Caco-2 (cell line): Measurements from ENCODE around the gene FAAP100. TPM values are rescaled to one million over a fixed set of nuclear protein-coding genes. Genes with fewer than 3 reads are reported as not detected.
A peak's percentile ranks its signal among the peaks of the same experiment; 100 is the strongest.

Source experiments
- BruUV-seq: library from RNA; stranded (reverse); fragments of 400-500 nt; replicated peaks from 2 replicates; lab custom pipeline; 2021; lab: Mats Ljungman, UMichigan
- CTCF ChIA-PET: fragments of 300-600 bp; sonication (Branson Sonifier 250); formaldehyde crosslinking; loops from one replicate; lab custom pipeline; 2022; ENCODE audit warnings: antibody characterized with exemption; lab: Charles Lee
- POLR2A ChIA-PET: fragments of 300-600 bp; sonication (Branson Sonifier 250); formaldehyde crosslinking; loops from one replicate; lab custom pipeline; 2022; ENCODE audit warnings: antibody characterized with exemption; lab: Charles Lee
- DNase-seq, 2 experiments: peaks; one replicate each; pipeline versions ENCODE4 v3.0.0 to v3.0.0-alpha.2; 2020 to 2022
- H3K27me3 ChIP-seq: replicated peaks from 2 replicates; pipeline ENCODE4 v1.6.0; 2011; ENCODE audit warnings: low read length; ENCODE audit not compliant: control insufficient read depth, insufficient read depth
- H3K36me3 ChIP-seq: 2 replicates; pipeline ENCODE4 v1.5.1; 2011; ENCODE audit warnings: low read length; ENCODE audit not compliant: control insufficient read depth, insufficient read depth
- H3K4me1 ChIP-seq: fragments of 250-450 bp; sonication (Bioruptor Pico); 2 replicates; pipeline ENCODE4 v1.5.1; 2020; ENCODE audit warnings: mild to moderate bottlenecking
- H3K4me3 ChIP-seq: 2 replicates; pipeline ENCODE4 v1.5.1; 2011; ENCODE audit warnings: low read depth, mild to moderate bottlenecking, control low read depth, low read length
- H3K9me3 ChIP-seq: fragments of 250-450 bp; sonication (Bioruptor Pico); 2 replicates; pipeline ENCODE4 v1.5.1; 2020; ENCODE audit warnings: mild to moderate bottlenecking, moderate library complexity
- H3K27ac Mint-ChIP-seq: one replicate; pipeline ENCODE4 v1.8.0; 2022; ENCODE audit warnings: mixed read lengths; ENCODE audit not compliant: unreplicated experiment
- H3K27me3 Mint-ChIP-seq: one replicate; pipeline ENCODE4 v1.8.0; 2022; ENCODE audit warnings: mixed read lengths; ENCODE audit not compliant: insufficient read depth, unreplicated experiment
- H3K36me3 Mint-ChIP-seq: one replicate; pipeline ENCODE4 v1.8.0; 2022; ENCODE audit warnings: mild to moderate bottlenecking, mixed read lengths; ENCODE audit not compliant: insufficient read depth, unreplicated experiment
- H3K4me1 Mint-ChIP-seq: one replicate; pipeline ENCODE4 v1.8.0; 2022; ENCODE audit warnings: low read depth, mixed read lengths; ENCODE audit not compliant: unreplicated experiment
- H3K4me3 Mint-ChIP-seq: one replicate; pipeline ENCODE4 v1.8.0; 2022; ENCODE audit warnings: mild to moderate bottlenecking, moderate library complexity, mixed read lengths; ENCODE audit not compliant: unreplicated experiment
- H3K9me3 Mint-ChIP-seq: one replicate; pipeline ENCODE4 v1.8.0; 2022; ENCODE audit warnings: mixed read lengths; ENCODE audit not compliant: unreplicated experiment
- CTCF ChIP-seq, 2 experiments: fragments of 200-600 bp in 1 of 2; IDR thresholded peaks; 1 replicate in 1 of 2; 2 replicates in 1 of 2; pipeline versions ENCODE4 v1.5.1 to v1.8.0; 2011 to 2022; ENCODE audit warnings: antibody characterized with exemption in 1 of 2, control low read depth in 1 of 2, inconsistent platforms in 1 of 2, low read depth in 1 of 2, low read length in 1 of 2, mild to moderate bottlenecking in 1 of 2, moderate library complexity in 1 of 2; ENCODE audit not compliant: insufficient read depth in 1 of 2, severe bottlenecking in 1 of 2, unreplicated experiment in 1 of 2
- intact Hi-C: fragments of 100-400 bp; cut with micrococcal nuclease; formaldehyde crosslinking; loops from one replicate; pipeline ENCODE4 v1.10.0; 2022; ENCODE audit not compliant: unreplicated experiment
- total RNA-seq: library from RNA; stranded (reverse); gene quantifications from 2 replicates; pipeline ENCODE4 v1.2.3, GENCODE V29; 2022

Gene FAAP100
- total RNA-seq, 1 experiment from 2014 or later = 38.5 TPM

GRCh38 chr17:81556863-81557262 is 4.7 kb upstream of the FAAP100 start:
- no TSS peak for BruUV-seq
- peaks cover 12% of the 10 kb centered on the region for H3K4me1 Mint-ChIP-seq
- Histone ChIP-seq H3K9me3 (no peaks in the 10 kb centered on the region), H3K27me3 (no peaks in the 10 kb centered on the region), H3K4me3 (no peak overlapping the region), H3K36me3 (no peaks in the 10 kb centered on the region; the same call in none of the 2 replicates), H3K4me1 (peaks cover 18% of the 10 kb centered on the region)
- POLR2A ChIA-PET = no interaction called here
- peaks cover 93% of the 10 kb centered on the region for H3K36me3 Mint-ChIP-seq
- no peak overlapping the region for H3K4me3 Mint-ChIP-seq
- no peak for TF ChIP-seq CTCF (IDR thresholded peaks at IDR 0.05; ENCODE audit: insufficient read depth in 1 of 2, low read depth in 1 of 2, low read length in 1 of 2, severe bottlenecking in 1 of 2, unreplicated experiment in 1 of 2)
- H3K27ac Mint-ChIP-seq = peak overlapping the region; percentile 59
- CTCF ChIA-PET = interaction anchor here (1.1 kb wide), 1 partner anchor 38 kb away, joined by 5 read pairs; no protein-coding TSS in a partner anchor
- H3K9me3 Mint-ChIP-seq = no peaks in the 10 kb centered on the region
- H3K27me3 Mint-ChIP-seq = no peaks in the 10 kb centered on the region
- intact Hi-C loops = loop anchor here (2.0 kb wide), 1 partner anchor 44 kb away; no protein-coding TSS in a partner anchor
- DNase-seq = peak in 1 of 2 experiments; percentile 37

GRCh38 chr17:81556175-81556691 is 4.1 kb upstream of the FAAP100 start:
- H3K36me3 ChIP-seq = no peaks in the 10 kb centered on the region; the same call in none of the 2 replicates
- H3K4me1 Mint-ChIP-seq = peaks cover 12% of the 10 kb centered on the region
- H3K36me3 Mint-ChIP-seq = peaks cover 93% of the 10 kb centered on the region
- DNase-seq = peak; percentile 51 to 70
- no TSS peak for BruUV-seq
- no peak overlapping the region for H3K4me3 ChIP-seq
- no peaks in the 10 kb centered on the region for H3K27me3 Mint-ChIP-seq
- no peak overlapping the region for H3K4me3 Mint-ChIP-seq
- ChIA-PET CTCF (interaction anchor here (1.1 kb wide), 1 partner anchor 37 kb away, joined by 5 read pairs; no protein-coding TSS in a partner anchor), POLR2A (no interaction called here)
- peak overlapping the region; percentile 59 for H3K27ac Mint-ChIP-seq
- intact Hi-C loops = loop anchor here (2.0 kb wide), 1 partner anchor 45 kb away; no protein-coding TSS in a partner anchor
- no peaks in the 10 kb centered on the region for H3K9me3 ChIP-seq
- no peaks in the 10 kb centered on the region for H3K27me3 ChIP-seq
- peaks cover 18% of the 10 kb centered on the region for H3K4me1 ChIP-seq
- no peaks in the 10 kb centered on the region for H3K9me3 Mint-ChIP-seq
- no peak for TF ChIP-seq CTCF (IDR thresholded peaks at IDR 0.05; ENCODE audit: insufficient read depth in 1 of 2, low read depth in 1 of 2, low read length in 1 of 2, severe bottlenecking in 1 of 2, unreplicated experiment in 1 of 2)

- no peaks in the 10 kb centered on the region for H3K9me3 Mint-ChIP-seq
- H3K27me3 ChIP-seq = no peaks in the 10 kb centered on the region
- CTCF ChIA-PET = no interaction called here
- POLR2A ChIA-PET = no interaction called here
- peaks cover 12% of the 10 kb centered on the region for H3K4me1 Mint-ChIP-seq
- no peaks in the 10 kb centered on the region for H3K9me3 ChIP-seq
- H3K4me3 ChIP-seq = peak overlapping the region; percentile 97
- peak overlapping the region; percentile 77 for H3K27ac Mint-ChIP-seq
- H3K36me3 Mint-ChIP-seq = peaks cover 87% of the 10 kb centered on the region
- peaks cover 18% of the 10 kb centered on the region for H3K4me1 ChIP-seq
- H3K4me3 Mint-ChIP-seq = peak overlapping the region; percentile 90
- BruUV-seq = no TSS peak
- TF ChIP-seq CTCF (IDR thresholded peaks at IDR 0.05; ENCODE audit: insufficient read depth in 1 of 2, low read depth in 1 of 2, low read length in 1 of 2, severe bottlenecking in 1 of 2, unreplicated experiment in 1 of 2) = no peak
- intact Hi-C loops = loop anchor here (1.0 kb wide), 2 partner anchors 23 to 34 kb away; no protein-coding TSS in a partner anchor
- no peaks in the 10 kb centered on the region for H3K27me3 Mint-ChIP-seq
- H3K36me3 ChIP-seq = peaks cover 2% of the 10 kb centered on the region
- no peak for DNase-seq
These were observed 1.5 kb upstream of the FAAP100 start for GRCh38 chr17:81553616-81554181.
